ENCODE data around the gene WDR6.
A peak's percentile ranks its signal among the peaks of the same experiment; 100 is the strongest.
"Not testable (repeated sequence)": the region's sequence is repeated elsewhere in the genome, so short reads cannot be mapped to it uniquely, and the experiment has no call there.

The WDR6 gene

DNA sequence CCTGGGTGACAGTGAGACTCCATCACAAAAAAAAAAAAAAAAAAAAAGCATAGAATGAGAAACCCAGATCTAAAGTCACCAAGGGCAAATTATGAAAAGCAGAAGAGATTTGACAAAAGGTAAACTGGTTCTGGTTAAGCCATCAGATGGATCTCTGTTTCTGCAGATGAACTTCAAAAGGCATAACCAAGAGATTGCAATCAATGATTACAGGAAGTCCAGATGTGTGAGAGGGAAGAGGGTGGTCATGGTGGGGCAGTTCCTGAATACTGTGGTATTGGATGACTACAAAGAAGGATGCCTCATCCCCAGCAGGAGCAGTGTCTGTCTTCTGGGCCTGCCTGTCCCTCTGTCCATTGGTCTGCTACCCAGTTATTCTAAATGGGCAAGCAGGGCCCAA lies 13.4 kb upstream of the WDR6 start:
- DNase-seq: no peak

DNA sequence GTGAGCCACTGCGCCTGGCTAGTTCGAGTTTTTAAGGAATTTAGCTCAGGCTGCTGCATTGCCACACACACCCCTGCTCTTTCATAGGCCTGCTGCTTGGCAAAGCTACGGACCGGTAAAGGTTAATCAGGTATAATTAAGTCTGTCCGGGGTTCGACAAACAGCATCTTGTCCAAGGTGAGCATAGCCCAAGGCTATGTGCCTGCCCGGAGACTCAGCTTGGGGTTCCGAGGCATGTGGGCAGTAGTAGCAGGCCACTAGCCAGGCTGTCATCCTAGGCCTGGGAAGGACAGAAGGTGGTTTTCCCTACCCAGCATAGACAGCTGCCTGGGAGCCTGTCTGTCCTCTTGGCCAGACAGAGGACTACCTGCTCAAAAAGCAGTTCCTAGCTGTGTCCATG lies 10.6 kb upstream of the WDR6 start:
- no peak for DNase-seq

DNA sequence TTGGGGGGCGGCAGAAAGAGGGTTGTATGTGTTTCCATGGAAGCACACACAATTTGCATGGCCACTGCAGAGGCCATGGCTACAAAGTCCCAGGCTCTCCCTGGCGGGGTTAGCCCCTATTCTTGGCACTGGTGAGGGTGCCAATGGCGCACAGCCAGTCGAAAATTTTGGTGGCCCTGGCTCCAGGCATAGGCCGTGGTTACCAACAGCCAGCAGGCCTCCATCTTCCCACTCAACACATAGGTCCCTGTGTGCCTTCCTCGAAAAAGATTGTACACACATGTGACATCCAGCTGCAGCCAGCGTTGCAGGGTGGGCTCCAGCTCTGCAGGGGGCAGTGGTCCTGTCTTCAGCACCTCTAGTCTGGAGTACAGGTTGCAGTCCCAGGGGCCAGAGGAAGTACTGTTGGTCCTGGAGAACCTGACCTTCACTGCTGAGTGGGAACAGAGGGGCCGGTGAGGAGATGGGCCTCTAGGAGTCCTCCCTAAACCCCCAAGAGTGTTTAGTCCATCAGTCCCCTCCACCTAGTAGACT lies 10.0 kb upstream of the WDR6 start:
- DNase-seq: no peak

GRCh38 chr3:48997714-48998637 lies 9.2 kb upstream of the WDR6 start:
- DNase-seq: no peak

- DNase-seq: no peak
Observed at GRCh38 chr3:48999085-48999858, 7.9 kb upstream of the WDR6 start.

DNA sequence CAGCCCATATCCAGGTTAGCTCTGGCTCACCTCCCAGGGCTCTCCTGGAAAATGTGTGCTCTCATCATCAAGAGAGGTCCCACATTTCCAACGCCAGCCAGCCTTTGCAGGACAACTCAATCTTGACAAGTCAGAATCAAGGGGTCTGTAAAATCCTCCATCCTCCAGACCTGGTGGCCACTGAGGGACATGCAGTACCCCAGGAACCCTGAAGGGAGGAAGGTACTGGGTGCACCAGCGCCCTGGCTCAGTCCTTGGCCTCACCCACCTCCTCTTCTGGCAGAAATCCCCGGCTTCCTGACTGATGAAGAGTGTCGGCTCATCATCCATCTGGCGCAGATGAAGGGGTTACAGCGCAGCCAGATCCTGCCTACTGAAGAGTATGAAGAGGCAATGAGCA lies 6.0 kb upstream of the WDR6 start:
- no peak for DNase-seq

DNA sequence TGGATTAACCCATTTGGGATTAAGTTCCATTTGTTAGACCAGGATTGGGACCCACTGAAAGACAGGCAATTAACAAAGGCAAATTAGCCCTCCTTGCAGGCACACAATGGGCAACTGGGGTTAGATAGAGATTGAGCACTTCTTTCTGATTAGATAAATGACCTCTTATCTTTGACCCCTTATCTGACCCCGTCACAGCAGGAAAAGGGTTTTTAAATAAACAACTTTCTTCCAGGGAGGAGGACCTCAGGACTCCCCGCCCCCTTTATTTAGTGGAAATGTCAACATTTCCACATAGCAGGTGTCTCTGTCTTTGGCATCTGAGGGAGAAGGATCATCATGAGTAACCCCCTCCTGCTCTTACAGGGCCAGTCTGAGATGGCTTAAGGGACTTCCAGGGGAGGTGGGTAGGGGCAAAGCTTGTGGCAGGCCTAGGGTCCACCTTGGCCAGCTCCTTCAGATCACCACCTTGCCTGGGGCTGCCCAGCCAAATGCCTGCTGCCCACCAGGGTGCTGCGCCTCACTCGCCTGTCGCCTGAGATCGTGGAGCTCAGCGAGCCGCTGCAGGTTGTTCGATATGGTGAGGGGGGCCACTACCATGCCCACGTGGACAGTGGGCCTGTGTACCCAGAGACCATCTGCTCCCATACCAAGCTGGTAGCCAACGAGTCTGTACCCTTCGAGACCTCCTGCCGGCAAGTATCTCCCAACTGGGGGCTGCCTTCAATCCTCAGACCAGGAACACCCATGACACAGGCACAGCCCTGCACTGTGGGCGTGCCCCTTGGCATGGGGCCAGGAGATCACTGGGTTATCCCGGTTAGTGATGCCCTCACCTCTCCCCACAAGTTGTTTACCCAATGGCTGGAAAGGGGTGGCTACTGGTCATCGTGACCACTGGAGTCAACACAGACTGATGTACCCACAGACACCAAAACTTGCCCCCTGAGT lies 2.6 kb upstream of the WDR6 start:
- no peak for DNase-seq

DNA sequence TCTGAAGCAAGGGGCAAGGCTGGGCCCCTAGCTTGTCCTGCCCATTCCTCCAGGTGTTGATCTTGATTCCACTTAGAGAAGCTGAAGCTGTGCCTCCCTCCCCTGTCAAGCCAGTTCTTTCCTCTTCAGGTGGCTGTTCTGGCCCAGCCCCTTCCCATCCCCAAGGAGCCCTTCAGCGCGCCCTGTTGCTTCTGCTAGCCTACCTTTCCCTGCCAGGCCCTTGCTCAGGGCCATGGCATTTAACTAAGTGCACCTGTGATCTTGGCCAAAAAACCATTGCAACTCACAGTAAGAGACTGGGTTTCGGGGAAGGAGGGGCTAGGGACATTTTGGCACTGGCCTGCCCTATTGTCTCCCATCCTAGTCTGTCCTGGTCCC lies 1.9 kb upstream of the WDR6 start:
- no peak for DNase-seq

DNA sequence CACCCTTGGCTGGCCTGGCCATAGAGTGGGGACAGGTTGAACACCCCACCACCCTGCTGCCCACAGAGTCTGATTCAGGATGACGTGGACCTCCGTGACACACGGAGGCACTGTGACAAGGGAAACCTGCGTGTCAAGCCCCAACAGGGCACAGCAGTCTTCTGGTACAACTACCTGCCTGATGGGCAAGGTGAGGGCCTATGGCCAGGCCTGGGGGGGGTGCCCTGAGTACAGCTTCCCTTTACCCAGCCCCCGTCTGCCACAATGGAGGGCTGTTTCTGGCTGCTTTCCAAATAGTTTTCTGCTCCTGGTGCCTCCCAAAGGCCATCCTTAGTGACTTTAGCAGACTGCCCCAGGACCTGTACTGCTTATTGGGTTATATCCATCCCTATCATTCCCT lies 1.2 kb upstream of the WDR6 start:
- DNase-seq: no peak

GRCh38 chr3:49006408-49007067 lies 653 bp upstream of the WDR6 start:
- DNase-seq: no peak

DNA sequence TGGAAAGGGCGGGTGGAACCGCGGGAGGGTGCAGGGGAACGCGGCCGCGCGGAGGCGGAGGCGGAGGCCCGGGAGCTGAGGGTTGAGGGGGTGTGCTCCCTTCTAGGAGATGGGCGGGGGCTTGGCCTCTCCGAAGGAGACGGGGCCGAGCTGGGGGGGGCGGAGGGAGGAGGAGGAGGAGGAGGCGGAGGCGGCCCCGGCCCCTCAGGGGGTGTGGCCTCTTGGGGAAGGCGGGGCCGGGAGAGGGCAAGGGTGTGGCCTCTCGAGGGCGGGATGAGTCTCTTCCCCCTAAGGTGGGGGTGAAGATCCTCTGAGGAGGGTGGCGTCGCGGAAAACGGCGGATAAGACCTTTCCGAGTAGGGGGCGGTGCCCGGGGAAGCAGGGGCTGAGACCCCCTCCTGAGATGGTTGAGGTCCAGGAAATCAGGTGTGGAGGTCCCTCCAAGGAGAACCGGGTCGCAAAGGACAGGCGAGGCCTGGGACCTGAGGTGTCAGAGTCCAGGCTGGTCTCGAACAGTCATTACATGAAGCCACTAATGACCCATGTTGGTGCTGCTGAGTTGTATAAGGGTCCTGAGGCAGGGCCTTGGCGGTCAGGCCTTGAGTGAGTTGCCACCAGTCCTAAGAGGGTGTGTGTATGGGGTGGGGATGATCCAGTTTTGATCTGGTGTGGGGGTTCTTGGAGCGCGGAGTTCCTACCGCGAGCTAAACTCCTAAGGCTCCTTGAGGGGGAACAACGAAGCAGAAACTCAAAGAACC lies 759 bp downstream of the WDR6 start:
- DNase-seq: peak; percentile 92

DNA sequence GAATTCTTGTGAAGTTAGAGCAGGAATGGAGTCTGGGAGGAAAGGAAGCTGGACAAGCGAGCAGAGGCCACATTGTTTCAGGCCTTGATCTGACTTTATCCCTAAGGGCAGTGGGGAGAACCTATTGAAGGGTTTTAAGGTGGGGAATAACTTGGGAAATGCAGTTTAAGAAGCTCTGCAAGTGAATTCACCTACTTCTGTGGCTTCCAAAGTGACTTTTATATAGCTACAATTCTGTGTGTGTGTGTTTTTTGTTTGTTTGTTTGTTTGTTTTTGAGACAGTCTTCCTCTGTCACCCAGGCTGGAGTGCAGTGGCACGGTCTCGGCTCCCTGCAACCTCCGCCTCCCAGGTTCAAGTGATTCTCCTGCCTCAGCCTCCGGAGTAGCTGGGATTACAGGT lies 1.4 kb downstream of the WDR6 start:
- DNase-seq: not testable (repeated sequence)

DNA sequence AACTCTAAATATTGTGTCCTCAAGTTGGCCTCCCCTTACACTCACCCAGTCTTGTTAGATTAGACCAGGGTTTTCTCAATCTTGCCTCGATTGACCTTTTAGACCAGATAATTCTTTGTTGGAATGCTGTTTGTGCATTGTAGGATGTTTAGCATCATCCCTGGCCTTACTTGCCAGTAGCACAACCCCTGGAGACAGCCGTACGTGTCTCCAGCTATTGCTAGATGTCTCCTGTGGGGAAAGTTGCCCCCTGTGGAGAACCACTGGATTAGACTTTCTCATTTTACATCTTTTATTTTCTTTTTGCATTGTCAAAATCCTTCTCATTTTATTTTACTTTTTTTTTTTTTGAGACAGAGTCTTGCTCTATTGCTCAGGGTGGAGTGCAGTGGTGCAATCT lies 2.2 kb downstream of the WDR6 start:
- no peak for DNase-seq

DNA sequence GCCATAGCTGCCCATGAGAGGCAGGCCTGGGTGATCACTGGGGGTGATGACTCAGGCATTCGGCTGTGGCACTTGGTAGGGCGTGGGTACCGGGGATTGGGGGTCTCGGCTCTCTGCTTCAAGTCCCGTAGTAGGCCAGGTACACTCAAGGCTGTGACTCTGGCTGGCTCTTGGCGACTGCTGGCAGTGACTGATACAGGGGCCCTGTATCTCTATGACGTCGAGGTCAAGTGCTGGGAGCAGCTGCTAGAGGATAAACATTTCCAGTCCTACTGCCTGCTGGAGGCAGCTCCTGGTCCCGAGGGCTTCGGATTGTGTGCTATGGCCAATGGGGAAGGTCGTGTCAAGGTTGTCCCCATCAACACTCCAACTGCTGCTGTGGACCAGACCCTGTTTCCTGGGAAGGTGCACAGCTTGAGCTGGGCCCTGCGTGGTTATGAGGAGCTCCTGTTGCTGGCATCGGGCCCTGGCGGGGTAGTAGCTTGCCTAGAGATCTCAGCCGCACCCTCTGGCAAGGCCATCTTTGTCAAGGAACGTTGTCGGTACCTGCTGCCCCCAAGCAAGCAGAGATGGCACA lies 5.3 kb downstream of the WDR6 start:
- DNase-seq: no peak

- no peak for DNase-seq
Observed at GRCh38 chr3:49013113-49013737, 6.0 kb downstream of the WDR6 start.

DNA sequence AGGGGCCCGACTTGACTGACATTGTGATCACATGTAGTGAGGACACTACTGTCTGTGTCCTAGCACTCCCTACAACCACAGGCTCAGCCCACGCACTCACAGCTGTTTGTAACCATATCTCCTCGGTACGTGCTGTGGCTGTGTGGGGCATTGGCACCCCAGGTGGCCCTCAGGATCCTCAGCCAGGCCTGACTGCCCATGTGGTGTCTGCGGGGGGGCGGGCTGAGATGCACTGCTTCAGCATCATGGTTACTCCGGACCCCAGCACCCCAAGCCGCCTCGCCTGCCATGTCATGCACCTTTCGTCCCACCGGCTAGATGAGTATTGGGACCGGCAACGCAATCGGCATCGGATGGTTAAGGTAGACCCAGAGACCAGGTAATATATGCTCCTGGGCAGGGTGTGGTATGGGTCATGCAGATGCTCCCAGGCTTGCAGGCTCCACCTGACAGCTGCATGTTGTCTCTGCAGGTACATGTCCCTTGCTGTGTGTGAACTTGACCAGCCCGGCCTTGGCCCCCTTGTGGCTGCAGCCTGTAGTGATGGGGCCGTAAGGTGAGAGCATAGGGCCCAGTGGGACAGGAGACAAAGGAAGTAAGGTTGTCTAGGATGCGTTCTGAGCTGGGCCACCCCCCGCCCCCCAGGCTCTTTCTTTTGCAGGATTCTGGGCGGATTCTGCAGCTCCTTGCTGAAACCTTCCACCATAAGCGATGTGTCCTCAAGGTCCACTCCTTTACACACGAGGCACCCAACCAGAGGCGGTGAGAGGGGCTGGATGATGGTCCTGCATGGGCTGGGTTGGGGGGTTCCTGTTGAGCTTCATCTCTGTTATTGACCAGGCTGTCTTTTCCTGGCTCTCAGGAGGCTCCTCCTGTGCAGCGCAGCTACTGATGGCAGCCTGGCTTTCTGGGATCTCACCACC lies 6.8 kb downstream of the WDR6 start:
- peak; percentile 65 for DNase-seq

DNA sequence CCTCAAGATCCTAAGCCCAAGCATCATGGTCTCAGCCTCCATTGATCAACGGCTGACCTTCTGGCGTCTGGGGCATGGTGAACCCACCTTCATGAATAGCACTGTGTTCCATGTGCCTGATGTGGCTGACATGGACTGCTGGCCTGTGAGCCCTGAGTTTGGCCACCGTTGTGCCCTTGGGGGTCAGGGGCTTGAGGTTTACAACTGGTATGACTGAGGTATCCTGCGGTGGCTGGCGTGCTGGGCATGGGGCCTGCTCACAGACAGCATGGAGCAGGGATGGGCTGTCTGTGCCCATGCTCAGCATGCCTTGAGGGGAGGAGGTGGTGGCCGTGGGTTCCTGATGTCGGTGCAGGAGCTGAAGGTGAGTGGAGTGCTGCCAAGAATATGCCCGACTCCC lies 7.9 kb downstream of the WDR6 start:
- DNase-seq: no peak

DNA sequence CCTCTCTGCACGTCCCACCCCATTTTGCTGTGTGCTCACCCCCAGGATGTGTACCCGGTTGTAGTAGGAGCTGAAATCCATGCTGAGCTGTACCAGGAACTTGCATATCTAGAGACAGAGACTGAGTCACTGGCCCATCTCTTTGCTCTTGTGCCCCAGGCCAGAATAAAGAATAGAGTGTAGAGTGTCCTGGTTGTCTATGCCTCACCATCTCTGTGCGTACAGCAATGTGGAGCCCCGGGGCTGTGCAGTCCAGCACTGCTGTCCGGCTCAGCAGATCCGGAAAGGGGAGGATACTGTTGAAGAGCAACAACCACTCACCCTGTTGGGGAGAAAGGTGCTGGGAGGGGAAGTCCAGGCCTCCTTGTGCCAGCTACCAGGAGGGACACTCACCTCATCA lies 8.6 kb downstream of the WDR6 start:
- no peak for DNase-seq
